GM23338 (cell line): ENCODE results near the gene GSAP. TPM values are rescaled to one million over a fixed set of nuclear protein-coding genes. Genes with fewer than 3 reads are reported as not detected.

ENCODE experiments used
- ATAC-seq: fragments of 200-7000 bp; cut with Tn5 transposase; 3 replicates; pipeline ENCODE4 v1.9.1; 2020
- DNase-seq: peaks from one replicate; pipeline ENCODE4 v3.0.0-alpha.2; 2015; ENCODE audit warnings: low spot score
- H2AFZ ChIP-seq: fragments of 200-600 bp; sonication (generic); 2 replicates; pipeline ENCODE4 v1.8.0; 2016; ENCODE audit warnings: antibody characterized with exemption, mild to moderate bottlenecking, moderate library complexity
- H3F3A ChIP-seq: fragments of 200-600 bp; sonication (generic); replicated peaks from 2 replicates; pipeline ENCODE4 v1.8.0; 2017; ENCODE audit warnings: antibody characterized with exemption, mixed run types, low read depth
- H3K27ac ChIP-seq: fragments of 200-600 bp; sonication (generic); 2 replicates; pipeline ENCODE4 v1.6.1; 2016; ENCODE audit warnings: low read depth
- H3K27me3 ChIP-seq: fragments of 200-600 bp; sonication (generic); 2 replicates; pipeline ENCODE4 v1.8.0; 2016; ENCODE audit warnings: mild to moderate bottlenecking, mixed run types, moderate library complexity; ENCODE audit not compliant: insufficient read depth
- H3K36me3 ChIP-seq: fragments of 200-600 bp; sonication (generic); 2 replicates; pipeline ENCODE4 v1.8.0; 2016; ENCODE audit warnings: mild to moderate bottlenecking; ENCODE audit not compliant: insufficient read depth
- H3K4me1 ChIP-seq: fragments of 200-600 bp; sonication (generic); 2 replicates; pipeline ENCODE4 v1.8.0; 2016; ENCODE audit warnings: mild to moderate bottlenecking, moderate library complexity; ENCODE audit not compliant: insufficient read depth
- H3K4me2 ChIP-seq: fragments of 200-600 bp; sonication (generic); 2 replicates; pipeline ENCODE4 v1.7.1; 2017; ENCODE audit warnings: mixed run types
- H3K4me3 ChIP-seq: fragments of 200-600 bp; sonication (generic); 2 replicates; pipeline ENCODE4 v1.6.1; 2016; ENCODE audit warnings: mixed run types
- H3K79me2 ChIP-seq: fragments of 200-600 bp; sonication (generic); replicated peaks from 2 replicates; pipeline ENCODE4 v1.8.0; 2017; ENCODE audit warnings: mild to moderate bottlenecking; ENCODE audit not compliant: insufficient read depth
- H3K9me2 ChIP-seq: fragments of 200-600 bp; sonication (generic); 2 replicates; pipeline ENCODE4 v1.8.0; 2017; ENCODE audit not compliant: insufficient read depth
- H4K20me1 ChIP-seq: fragments of 200-600 bp; sonication (generic); replicated peaks from 2 replicates; pipeline ENCODE4 v1.8.0; 2017; ENCODE audit warnings: mild to moderate bottlenecking; ENCODE audit not compliant: insufficient read depth
- H3K27ac Mint-ChIP-seq: 2 replicates; pipeline ENCODE4 v1.8.0; 2020; ENCODE audit warnings: inconsistent platforms, mild to moderate bottlenecking, moderate library complexity, mixed read lengths
- H3K27me3 Mint-ChIP-seq: 3 replicates; pipeline ENCODE4 v1.8.0; 2022; ENCODE audit warnings: low read depth, mild to moderate bottlenecking, moderate library complexity, mixed read lengths, inconsistent platforms; ENCODE audit not compliant: insufficient read depth, poor library complexity
- H3K36me3 Mint-ChIP-seq: 3 replicates; pipeline ENCODE4 v1.8.0; 2021; ENCODE audit warnings: low read depth, mild to moderate bottlenecking, inconsistent platforms, moderate library complexity, mixed read lengths
- H3K4me1 Mint-ChIP-seq: 3 replicates; pipeline ENCODE4 v1.8.0; 2020; ENCODE audit warnings: mild to moderate bottlenecking, inconsistent platforms, mixed read lengths
- H3K4me3 Mint-ChIP-seq: 3 replicates; pipeline ENCODE4 v1.8.0; 2021; ENCODE audit warnings: moderate library complexity, mild to moderate bottlenecking, inconsistent platforms, mixed read lengths
- H3K9me3 Mint-ChIP-seq: 3 replicates; pipeline ENCODE4 v1.8.0; 2020; ENCODE audit warnings: moderate library complexity, mild to moderate bottlenecking, inconsistent platforms, mixed read lengths
- CREB1 ChIP-seq: fragments of 250-450 bp; sonication (Bioruptor Pico); IDR thresholded peaks from 2 replicates; pipeline ENCODE4 v1.5.0; 2020; ENCODE audit warnings: low read depth, mild to moderate bottlenecking, moderate library complexity
- JUNB ChIP-seq: IDR thresholded peaks from one replicate; pipeline ENCODE4 v1.6.1; 2016; ENCODE audit warnings: antibody characterized with exemption; ENCODE audit not compliant: unreplicated experiment
- STAT1 ChIP-seq: IDR thresholded peaks from one replicate; pipeline ENCODE4 v1.6.1; 2016; ENCODE audit warnings: antibody characterized with exemption; ENCODE audit not compliant: unreplicated experiment
- ZNF114 ChIP-seq: fragments of 250-450 bp; sonication (Bioruptor Pico); IDR thresholded peaks from 2 replicates; pipeline ENCODE4 v1.5.0; 2020; ENCODE audit warnings: mild to moderate bottlenecking, moderate library complexity
- polyA plus RNA-seq: library from polyadenylated mRNA; unstranded; fragments of >200 nt; fragmentation: Nextera tagmentation; extraction: Ambion mirVana; gene quantifications from 2 replicates; pipeline ENCODE4 v1.2.1, GENCODE V29; 2016
- total RNA-seq: library from RNA; depleted of rRNA; stranded (reverse); fragments of >200 nt; shearing (Covaris generic); gene quantifications from 2 replicates; pipeline ENCODE4 v1.2.3, GENCODE V29; 2014
- TF ChIP-seq, protein P1 (sequence below): IDR thresholded peaks from 2 replicates; pipeline ENCODE4 v1.6.1; 2016; ENCODE audit warnings: antibody characterized with exemption
- TF ChIP-seq, protein P2 (sequence below): fragments of 250-450 bp; sonication (Bioruptor Pico); IDR thresholded peaks from 2 replicates; pipeline ENCODE4 v1.5.0; 2020; ENCODE audit warnings: mild to moderate bottlenecking, moderate library complexity
- TF ChIP-seq, protein P3 (sequence below), 2 experiments: fragments of 200-600 bp in 1 of 2; sonication (generic) in 1 of 2; conservative IDR thresholded peaks; 2 replicates each; pipeline versions ENCODE4 v1.5.1 to v1.6.1; 2016 to 2017; ENCODE audit warnings: antibody characterized with exemption in 2 of 2, low read depth in 2 of 2, mild to moderate bottlenecking in 2 of 2, moderate library complexity in 1 of 2

Gene GSAP
- total and polyA plus RNA-seq, 2 experiments from 2014 or later, result 0.63 to 1.1 TPM

DNA sequence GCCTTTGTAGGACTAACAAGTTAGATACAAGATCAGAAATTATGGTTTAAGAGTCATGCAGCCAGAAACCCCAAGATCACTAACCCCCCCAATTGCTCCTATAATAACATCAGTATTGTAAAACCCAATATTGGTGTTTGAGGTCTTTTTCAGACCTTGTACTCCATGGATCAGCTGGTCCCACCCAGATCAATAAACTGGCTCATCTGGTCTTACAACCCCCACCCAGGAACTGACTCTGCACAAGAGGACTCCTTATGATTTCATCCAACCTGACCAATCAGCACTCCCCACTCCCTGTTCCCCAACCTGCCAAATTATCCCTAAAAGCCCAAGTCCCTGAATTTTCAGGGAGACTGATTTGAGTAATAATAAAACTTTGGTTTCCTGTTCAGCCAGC is 6.4 kb upstream of the GSAP start:
- H3K36me3 ChIP-seq, result no peaks in the 10 kb centered on the region
- no peak overlapping the region for H3K27ac Mint-ChIP-seq
- H3K9me3 Mint-ChIP-seq, result no peaks in the 10 kb centered on the region
- H3K4me1 ChIP-seq, result peaks cover 28% of the 10 kb centered on the region
- no peak overlapping the region for H2AFZ ChIP-seq
- H4K20me1 ChIP-seq, result no peaks in the 10 kb centered on the region
- 0 out of 2 replicates have a peak, but pooled peaks cover 1% of the 10 kb centered on the region for H3F3A ChIP-seq
- peaks cover 5% of the 10 kb centered on the region for H3K27me3 Mint-ChIP-seq
- H3K4me3 ChIP-seq, result no peak overlapping the region
- H3K27me3 ChIP-seq, result peaks cover 4% of the 10 kb centered on the region
- H3K4me2 ChIP-seq, result no peak overlapping the region
- ATAC-seq (no peak), DNase-seq (no peak)
- H3K9me2 ChIP-seq, result no peaks in the 10 kb centered on the region
- H3K27ac ChIP-seq, result no peak overlapping the region
- H3K4me1 Mint-ChIP-seq, result peaks cover 43% of the 10 kb centered on the region
- TF ChIP-seq, protein P1, sequence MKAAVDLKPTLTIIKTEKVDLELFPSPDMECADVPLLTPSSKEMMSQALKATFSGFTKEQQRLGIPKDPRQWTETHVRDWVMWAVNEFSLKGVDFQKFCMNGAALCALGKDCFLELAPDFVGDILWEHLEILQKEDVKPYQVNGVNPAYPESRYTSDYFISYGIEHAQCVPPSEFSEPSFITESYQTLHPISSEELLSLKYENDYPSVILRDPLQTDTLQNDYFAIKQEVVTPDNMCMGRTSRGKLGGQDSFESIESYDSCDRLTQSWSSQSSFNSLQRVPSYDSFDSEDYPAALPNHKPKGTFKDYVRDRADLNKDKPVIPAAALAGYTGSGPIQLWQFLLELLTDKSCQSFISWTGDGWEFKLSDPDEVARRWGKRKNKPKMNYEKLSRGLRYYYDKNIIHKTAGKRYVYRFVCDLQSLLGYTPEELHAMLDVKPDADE, result no peak
- no peak for TF ChIP-seq ZNF114 (CRISPR knock-in tag)
- TF ChIP-seq, protein P2, sequence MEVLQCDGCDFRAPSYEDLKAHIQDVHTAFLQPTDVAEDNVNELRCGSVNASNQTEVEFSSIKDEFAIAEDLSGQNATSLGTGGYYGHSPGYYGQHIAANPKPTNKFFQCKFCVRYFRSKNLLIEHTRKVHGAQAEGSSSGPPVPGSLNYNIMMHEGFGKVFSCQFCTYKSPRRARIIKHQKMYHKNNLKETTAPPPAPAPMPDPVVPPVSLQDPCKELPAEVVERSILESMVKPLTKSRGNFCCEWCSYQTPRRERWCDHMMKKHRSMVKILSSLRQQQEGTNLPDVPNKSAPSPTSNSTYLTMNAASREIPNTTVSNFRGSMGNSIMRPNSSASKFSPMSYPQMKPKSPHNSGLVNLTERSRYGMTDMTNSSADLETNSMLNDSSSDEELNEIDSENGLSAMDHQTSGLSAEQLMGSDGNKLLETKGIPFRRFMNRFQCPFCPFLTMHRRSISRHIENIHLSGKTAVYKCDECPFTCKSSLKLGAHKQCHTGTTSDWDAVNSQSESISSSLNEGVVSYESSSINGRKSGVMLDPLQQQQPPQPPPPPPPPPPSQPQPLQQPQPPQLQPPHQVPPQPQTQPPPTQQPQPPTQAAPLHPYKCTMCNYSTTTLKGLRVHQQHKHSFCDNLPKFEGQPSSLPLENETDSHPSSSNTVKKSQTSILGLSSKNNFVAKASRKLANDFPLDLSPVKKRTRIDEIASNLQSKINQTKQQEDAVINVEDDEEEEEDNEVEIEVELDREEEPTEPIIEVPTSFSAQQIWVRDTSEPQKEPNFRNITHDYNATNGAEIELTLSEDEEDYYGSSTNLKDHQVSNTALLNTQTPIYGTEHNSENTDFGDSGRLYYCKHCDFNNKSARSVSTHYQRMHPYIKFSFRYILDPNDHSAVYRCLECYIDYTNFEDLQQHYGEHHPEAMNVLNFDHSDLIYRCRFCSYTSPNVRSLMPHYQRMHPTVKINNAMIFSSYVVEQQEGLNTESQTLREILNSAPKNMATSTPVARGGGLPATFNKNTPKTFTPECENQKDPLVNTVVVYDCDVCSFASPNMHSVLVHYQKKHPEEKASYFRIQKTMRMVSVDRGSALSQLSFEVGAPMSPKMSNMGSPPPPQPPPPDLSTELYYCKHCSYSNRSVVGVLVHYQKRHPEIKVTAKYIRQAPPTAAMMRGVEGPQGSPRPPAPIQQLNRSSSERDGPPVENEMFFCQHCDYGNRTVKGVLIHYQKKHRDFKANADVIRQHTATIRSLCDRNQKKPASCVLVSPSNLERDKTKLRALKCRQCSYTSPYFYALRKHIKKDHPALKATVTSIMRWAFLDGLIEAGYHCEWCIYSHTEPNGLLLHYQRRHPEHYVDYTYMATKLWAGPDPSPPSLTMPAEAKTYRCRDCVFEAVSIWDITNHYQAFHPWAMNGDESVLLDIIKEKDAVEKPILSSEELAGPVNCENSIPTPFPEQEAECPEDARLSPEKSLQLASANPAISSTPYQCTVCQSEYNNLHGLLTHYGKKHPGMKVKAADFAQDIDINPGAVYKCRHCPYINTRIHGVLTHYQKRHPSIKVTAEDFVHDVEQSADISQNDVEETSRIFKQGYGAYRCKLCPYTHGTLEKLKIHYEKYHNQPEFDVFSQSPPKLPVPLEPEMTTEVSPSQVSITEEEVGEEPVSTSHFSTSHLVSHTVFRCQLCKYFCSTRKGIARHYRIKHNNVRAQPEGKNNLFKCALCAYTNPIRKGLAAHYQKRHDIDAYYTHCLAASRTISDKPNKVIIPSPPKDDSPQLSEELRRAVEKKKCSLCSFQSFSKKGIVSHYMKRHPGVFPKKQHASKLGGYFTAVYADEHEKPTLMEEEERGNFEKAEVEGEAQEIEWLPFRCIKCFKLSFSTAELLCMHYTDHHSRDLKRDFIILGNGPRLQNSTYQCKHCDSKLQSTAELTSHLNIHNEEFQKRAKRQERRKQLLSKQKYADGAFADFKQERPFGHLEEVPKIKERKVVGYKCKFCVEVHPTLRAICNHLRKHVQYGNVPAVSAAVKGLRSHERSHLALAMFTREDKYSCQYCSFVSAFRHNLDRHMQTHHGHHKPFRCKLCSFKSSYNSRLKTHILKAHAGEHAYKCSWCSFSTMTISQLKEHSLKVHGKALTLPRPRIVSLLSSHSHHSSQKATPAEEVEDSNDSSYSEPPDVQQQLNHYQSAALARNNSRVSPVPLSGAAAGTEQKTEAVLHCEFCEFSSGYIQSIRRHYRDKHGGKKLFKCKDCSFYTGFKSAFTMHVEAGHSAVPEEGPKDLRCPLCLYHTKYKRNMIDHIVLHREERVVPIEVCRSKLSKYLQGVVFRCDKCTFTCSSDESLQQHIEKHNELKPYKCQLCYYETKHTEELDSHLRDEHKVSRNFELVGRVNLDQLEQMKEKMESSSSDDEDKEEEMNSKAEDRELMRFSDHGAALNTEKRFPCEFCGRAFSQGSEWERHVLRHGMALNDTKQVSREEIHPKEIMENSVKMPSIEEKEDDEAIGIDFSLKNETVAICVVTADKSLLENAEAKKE (CRISPR knock-in tag), result no peak
- TF ChIP-seq STAT1, result no peak
- no peak for TF ChIP-seq CREB1 (CRISPR knock-in tag)
- TF ChIP-seq, protein P3, sequence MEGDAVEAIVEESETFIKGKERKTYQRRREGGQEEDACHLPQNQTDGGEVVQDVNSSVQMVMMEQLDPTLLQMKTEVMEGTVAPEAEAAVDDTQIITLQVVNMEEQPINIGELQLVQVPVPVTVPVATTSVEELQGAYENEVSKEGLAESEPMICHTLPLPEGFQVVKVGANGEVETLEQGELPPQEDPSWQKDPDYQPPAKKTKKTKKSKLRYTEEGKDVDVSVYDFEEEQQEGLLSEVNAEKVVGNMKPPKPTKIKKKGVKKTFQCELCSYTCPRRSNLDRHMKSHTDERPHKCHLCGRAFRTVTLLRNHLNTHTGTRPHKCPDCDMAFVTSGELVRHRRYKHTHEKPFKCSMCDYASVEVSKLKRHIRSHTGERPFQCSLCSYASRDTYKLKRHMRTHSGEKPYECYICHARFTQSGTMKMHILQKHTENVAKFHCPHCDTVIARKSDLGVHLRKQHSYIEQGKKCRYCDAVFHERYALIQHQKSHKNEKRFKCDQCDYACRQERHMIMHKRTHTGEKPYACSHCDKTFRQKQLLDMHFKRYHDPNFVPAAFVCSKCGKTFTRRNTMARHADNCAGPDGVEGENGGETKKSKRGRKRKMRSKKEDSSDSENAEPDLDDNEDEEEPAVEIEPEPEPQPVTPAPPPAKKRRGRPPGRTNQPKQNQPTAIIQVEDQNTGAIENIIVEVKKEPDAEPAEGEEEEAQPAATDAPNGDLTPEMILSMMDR (conservative IDR thresholded peaks at IDR 0.05; ENCODE audit: low read depth in 2 of 2), result no peak
- no peak for TF ChIP-seq JUNB
- no peak overlapping the region for H3K4me3 Mint-ChIP-seq
- H3K36me3 Mint-ChIP-seq, result no peaks in the 10 kb centered on the region
- H3K79me2 ChIP-seq, result no peaks in the 10 kb centered on the region
